ENCODE measurements around the gene PLCD4.

GRCh38 chr2:218631837-218632236, 24.1 kb downstream of the PLCD4 start:
- TF ChIP-seq POLR2AphosphoS5 (IDR thresholded peaks at IDR 0.05; ENCODE audit: borderline replicate concordance, low read depth, low read length) (no peak), EZH2 (IDR thresholded peaks at IDR 0.05) (no peak)

Data from SK-N-MC (cell line).